MM.1S (cell line): ENCODE measurements around the gene PDS5B.

Experiments
- DNase-seq: peaks from one replicate; pipeline ENCODE4 v3.0.0-alpha.2; 2015
- H2AFZ ChIP-seq: fragments of 300-600 bp; sonication (generic); 2 replicates; pipeline ENCODE4 v1.6.0; 2016; ENCODE audit warnings: antibody characterized with exemption, low read length
- H3F3A ChIP-seq: fragments of 300-600 bp; sonication (generic); 2 replicates; pipeline ENCODE4 v1.6.1; 2016; ENCODE audit warnings: mild to moderate bottlenecking, antibody characterized with exemption, low read length, moderate library complexity, mixed read lengths; ENCODE audit not compliant: insufficient read depth
- H3K27ac ChIP-seq: fragments of 300-600 bp; sonication (generic); 2 replicates; pipeline ENCODE4 v1.5.1; 2016; ENCODE audit warnings: mild to moderate bottlenecking, low read length
- H3K27me3 ChIP-seq: fragments of 300-600 bp; sonication (generic); replicated peaks from 2 replicates; pipeline ENCODE4 v1.6.0; 2016; ENCODE audit warnings: low read length; ENCODE audit not compliant: insufficient read depth
- H3K36me3 ChIP-seq: fragments of 300-600 bp; sonication (generic); replicated peaks from 2 replicates; pipeline ENCODE4 v1.6.1; 2016; ENCODE audit warnings: mild to moderate bottlenecking, low read length, mixed read lengths; ENCODE audit not compliant: insufficient read depth
- H3K4me1 ChIP-seq: fragments of 300-600 bp; sonication (generic); 2 replicates; pipeline ENCODE4 v1.6.1; 2016; ENCODE audit warnings: low read length, mixed read lengths
- H3K4me2 ChIP-seq: fragments of 300-600 bp; sonication (generic); 2 replicates; pipeline ENCODE4 v1.6.0; 2016; ENCODE audit warnings: low read depth, low read length
- H3K4me3 ChIP-seq: fragments of 300-600 bp; sonication (generic); 2 replicates; pipeline ENCODE4 v1.5.1; 2016; ENCODE audit warnings: low read length, mixed read lengths
- H3K79me2 ChIP-seq: fragments of 300-600 bp; sonication (generic); 2 replicates; pipeline ENCODE4 v1.6.1; 2016; ENCODE audit warnings: mixed run types, low read length, mixed read lengths
- H3K9ac ChIP-seq: fragments of 300-600 bp; sonication (generic); 2 replicates; pipeline ENCODE4 v1.6.1; 2016; ENCODE audit warnings: low read length, mixed read lengths
- H3K9me2 ChIP-seq: fragments of 300-600 bp; sonication (generic); replicated peaks from 2 replicates; pipeline ENCODE4 v1.6.1; 2016; ENCODE audit warnings: mild to moderate bottlenecking, low read length, mixed read lengths; ENCODE audit not compliant: insufficient read depth
- H3K9me3 ChIP-seq: fragments of 300-600 bp; sonication (generic); replicated peaks from 2 replicates; pipeline ENCODE4 v1.6.1; 2016; ENCODE audit warnings: mild to moderate bottlenecking, low read length, mixed read lengths; ENCODE audit not compliant: insufficient read depth
- H4K20me1 ChIP-seq: fragments of 300-600 bp; sonication (generic); 2 replicates; pipeline ENCODE4 v1.6.1; 2016; ENCODE audit warnings: mild to moderate bottlenecking, low read length, moderate library complexity, mixed read lengths; ENCODE audit not compliant: insufficient read depth
- CTCF ChIP-seq: fragments of 300-600 bp; sonication (generic); IDR thresholded peaks from 2 replicates; pipeline ENCODE4 v1.5.1; 2016; ENCODE audit warnings: antibody characterized with exemption, low read length, mixed read lengths
- EZH2 ChIP-seq: fragments of 300-600 bp; sonication (generic); optimal IDR thresholded peaks from 2 replicates; pipeline ENCODE3; 2017; ENCODE audit warnings: low read depth, mild to moderate bottlenecking, antibody characterized with exemption, low read length, mixed read lengths
- EZH2phosphoT487 ChIP-seq: fragments of 300-600 bp; sonication (generic); IDR thresholded peaks from 2 replicates; pipeline ENCODE4 v1.6.1; 2018; ENCODE audit warnings: antibody characterized with exemption, low read length

Gene PDS5B

GRCh38 chr13:32660227-32660626 is 74.0 kb downstream of the PDS5B start:
- no peak for DNase-seq
- no peak overlapping the region for H3K4me3 ChIP-seq
- TF ChIP-seq EZH2 (no peak), CTCF (no peak), EZH2phosphoT487 (no peak)

GRCh38 chr13:32661685-32662084 is 75.4 kb downstream of the PDS5B start:
- H3K27ac ChIP-seq = no peak overlapping the region
- H3K79me2 ChIP-seq = peaks cover 8% of the 10 kb centered on the region; the same call in 1 of the 2 replicates
- no peak overlapping the region for H3K4me2 ChIP-seq
- no peaks in the 10 kb centered on the region for H4K20me1 ChIP-seq
- no peaks in the 10 kb centered on the region for H3K9me2 ChIP-seq
- H2AFZ ChIP-seq = no peak overlapping the region
- no peaks in the 10 kb centered on the region for H3K27me3 ChIP-seq
- no peaks in the 10 kb centered on the region for H3K36me3 ChIP-seq
- H3K9ac ChIP-seq = no peak overlapping the region
- TF ChIP-seq EZH2 (no peak), CTCF (no peak)
- no peaks in the 10 kb centered on the region for H3F3A ChIP-seq
- H3K9me3 ChIP-seq = no peaks in the 10 kb centered on the region
- H3K4me1 ChIP-seq = no peaks in the 10 kb centered on the region
- H3K4me3 ChIP-seq = no peak overlapping the region
- no peak for DNase-seq

More at GRCh38 chr13:32660227-32660626, 74.0 kb downstream of the PDS5B start:
- Histone ChIP-seq H3K9ac (no peak overlapping the region), H3K36me3 (no peaks in the 10 kb centered on the region), H3K9me3 (no peaks in the 10 kb centered on the region), H3K9me2 (no peaks in the 10 kb centered on the region), H3K4me2 (no peak overlapping the region), H3K79me2 (peaks cover 22% of the 10 kb centered on the region; the same call in 1 of the 2 replicates), H3F3A (no peaks in the 10 kb centered on the region), H2AFZ (no peak overlapping the region), H3K4me1 (no peaks in the 10 kb centered on the region), H4K20me1 (no peaks in the 10 kb centered on the region), H3K27me3 (no peaks in the 10 kb centered on the region), H3K27ac (no peak overlapping the region)

- Histone ChIP-seq H3K27ac (no peak overlapping the region), H3K4me2 (no peak overlapping the region), H3F3A (no peaks in the 10 kb centered on the region), H3K9ac (no peak overlapping the region), H3K27me3 (no peaks in the 10 kb centered on the region), H3K4me1 (no peaks in the 10 kb centered on the region), H3K4me3 (no peak overlapping the region), H3K9me2 (no peaks in the 10 kb centered on the region), H3K79me2 (no peaks in the 10 kb centered on the region), H3K9me3 (no peaks in the 10 kb centered on the region), H3K36me3 (no peaks in the 10 kb centered on the region), H4K20me1 (no peaks in the 10 kb centered on the region), H2AFZ (no peak overlapping the region)
- no peak for DNase-seq
- TF ChIP-seq EZH2phosphoT487 (no peak), EZH2 (no peak), CTCF (no peak)
These were observed 77.4 kb downstream of the PDS5B start for GRCh38 chr13:32663660-32664059.
